GM21529 (cell line): ENCODE data around the gene PTGER3.
"Not testable (repeated sequence)": the region's sequence is repeated elsewhere in the genome, so short reads cannot be mapped to it uniquely, and the experiment has no call there.

Experiments used
- ATAC-seq: cut with Tn5 transposase; IDR thresholded peaks from one replicate; pipeline ENCODE4 v1.9.1; 2021; ENCODE audit not compliant: unreplicated experiment

Gene PTGER3

GRCh38 chr1:70961374-70961975, 86.1 kb downstream of the PTGER3 start:
- no peak for ATAC-seq

GRCh38 chr1:70948396-70949017, 99.1 kb downstream of the PTGER3 start:
- no peak for ATAC-seq

GRCh38 chr1:70947835-70948234, 99.8 kb downstream of the PTGER3 start:
- ATAC-seq: no peak

- no peak for ATAC-seq
These were observed 101.9 kb downstream of the PTGER3 start for GRCh38 chr1:70945676-70946075.

GRCh38 chr1:70945251-70945650, 102.4 kb downstream of the PTGER3 start:
- no peak for ATAC-seq

GRCh38 chr1:70941563-70941962, 106.1 kb downstream of the PTGER3 start:
- ATAC-seq: no peak

GRCh38 chr1:70940398-70940797, 107.2 kb downstream of the PTGER3 start:
- ATAC-seq: not testable (repeated sequence)

- ATAC-seq: no peak
These were observed 113.2 kb downstream of the PTGER3 start for GRCh38 chr1:70934194-70934961.

- no peak for ATAC-seq
These were observed 117.6 kb downstream of the PTGER3 start for GRCh38 chr1:70930062-70930461.

GRCh38 chr1:70922196-70922595, 125.4 kb downstream of the PTGER3 start:
- no peak for ATAC-seq
